Lung (tissue), 12 donors: ENCODE data around the gene DOK7. TPM values are rescaled to one million over a fixed set of nuclear protein-coding genes. Genes with fewer than 3 reads are reported as not detected.

ENCODE experiments used
- ATAC-seq: fragments of 200-7000 bp; cut with Tn5 transposase; one replicate; pipeline ENCODE4 v1.9.1; 2020; ENCODE audit warnings: moderate number of reproducible peaks; ENCODE audit not compliant: insufficient read depth, low FRiP score
- DNase-seq, 3 donors: peaks; one replicate each; pipeline ENCODE4 v3.0.0-alpha.2; 2013 to 2017
- H3K27ac ChIP-seq, 2 donors: one replicate each; pipeline ENCODE4 v1.5.1; 2013; ENCODE audit warnings: mild to moderate bottlenecking in 2 of 2, moderate library complexity in 2 of 2, control low read depth in 1 of 2, inconsistent platforms in 1 of 2, low read depth in 1 of 2, low read length in 1 of 2
- H3K27me3 ChIP-seq, 3 donors: one replicate each; pipeline ENCODE4 v1.5.1; 2013; ENCODE audit warnings: low read length in 2 of 3; ENCODE audit not compliant: control insufficient read depth in 3 of 3, insufficient read depth in 3 of 3
- H3K36me3 ChIP-seq, 4 donors: one replicate each; pipeline ENCODE4 v1.5.1; 2013; ENCODE audit warnings: low read length in 4 of 4, mild to moderate bottlenecking in 1 of 4, moderate library complexity in 1 of 4; ENCODE audit not compliant: control insufficient read depth in 4 of 4, insufficient read depth in 4 of 4
- H3K4me1 ChIP-seq, 5 donors: one replicate each; pipeline ENCODE4 v1.5.1; 2013; ENCODE audit warnings: low read length in 5 of 5, mild to moderate bottlenecking in 2 of 5, moderate library complexity in 1 of 5; ENCODE audit not compliant: control insufficient read depth in 5 of 5, insufficient read depth in 5 of 5
- H3K4me3 ChIP-seq: one replicate; pipeline ENCODE4 v1.5.1; 2013; ENCODE audit warnings: mild to moderate bottlenecking, control low read depth, moderate library complexity
- H3K9ac ChIP-seq, 2 donors: one replicate each; pipeline ENCODE4 v1.5.1; 2013; ENCODE audit warnings: low read length in 2 of 2, control low read depth in 1 of 2; ENCODE audit not compliant: insufficient read depth in 1 of 2
- H3K9me3 ChIP-seq, 4 donors: one replicate each; pipeline ENCODE4 v1.5.1; 2013; ENCODE audit warnings: low read length in 3 of 4, mild to moderate bottlenecking in 1 of 4, moderate library complexity in 1 of 4; ENCODE audit not compliant: control insufficient read depth in 4 of 4, insufficient read depth in 3 of 4
- CTCF ChIP-seq: IDR thresholded peaks from 2 replicates; pipeline ENCODE4 v1.5.1; 2012; ENCODE audit warnings: mild to moderate bottlenecking; ENCODE audit errors: control extremely low read depth, extremely low read depth
- WGBS, 2 donors: extraction: QIAGEN DNeasy Blood & Tissue Kit; methylation state at CpG; one replicate each; pipeline ENCODE4 v1.1.7; 2013; 5-methylcytosine and 5-hydroxymethylcytosine counted together
- polyA plus RNA-seq, 2 donors: library from polyadenylated mRNA; stranded (reverse); fragments of 200-250 nt; gene quantifications; one replicate each; pipeline ENCODE4 v1.2.1, GENCODE V29; 2013
- total RNA-seq, 2 donors: library from RNA; depleted of rRNA in 1 of 2; stranded (reverse); fragments of >200 nt in 1 of 2; gene quantifications; one replicate each; pipeline ENCODE4 v1.2.1, GENCODE V29; 2014 to 2021
- donor health status: control.
- donor health status: control.
- donor health status: Bipolar disorder and iron deficiency.
- donor health status: healthy.
- donor health status: DM: yes; HTN: yes; CAD: no.

DOK7 gene
- total and polyA plus RNA-seq, 4 donors, result 0.53 to 2.7 (median 1.4) TPM

DNA sequence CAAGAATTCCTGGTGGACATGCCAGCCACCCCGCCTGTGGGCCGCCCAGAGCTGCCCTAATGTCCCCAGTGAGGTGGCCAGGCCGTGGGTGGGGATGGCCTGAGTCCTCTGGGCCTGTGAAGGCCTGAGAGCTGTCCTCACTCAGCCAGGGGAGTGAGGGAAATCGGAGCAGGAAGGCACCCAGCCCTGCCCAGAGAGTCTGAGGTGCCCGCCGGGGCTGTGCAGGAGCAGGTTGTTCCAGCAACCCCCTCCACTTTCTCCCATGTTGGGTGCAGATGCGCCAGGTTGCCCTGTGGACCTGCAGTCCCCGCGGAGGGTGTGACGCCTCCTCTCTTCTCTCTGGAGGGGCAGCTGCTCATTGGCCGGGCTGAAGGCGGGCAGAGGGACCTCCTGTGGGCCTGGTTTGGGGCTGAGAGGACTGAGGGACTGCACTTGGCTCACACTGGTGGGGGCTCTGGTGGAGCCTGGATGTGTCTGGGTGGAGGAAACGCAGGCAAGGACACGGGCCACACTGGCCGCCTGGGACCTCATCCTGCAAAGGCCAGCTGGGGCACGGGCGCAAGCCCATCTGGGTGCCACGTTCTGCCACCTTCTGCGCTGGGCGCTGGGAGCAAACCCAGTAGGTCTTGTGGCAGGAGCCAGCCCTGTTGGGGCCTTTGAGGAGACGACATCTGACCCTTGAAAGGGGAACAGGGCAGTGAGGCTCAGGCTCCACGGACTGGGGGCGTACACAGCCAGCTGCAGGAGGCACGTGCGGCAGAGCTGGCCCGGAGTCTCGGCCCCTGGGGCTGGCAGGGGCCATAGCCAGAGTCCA is 14.0 kb downstream of the DOK7 start:
- no peak for DNase-seq
- no peaks in the 10 kb centered on the region for H3K36me3 ChIP-seq
- no peak for TF ChIP-seq CTCF
- H3K9me3 ChIP-seq, result no peaks in the 10 kb centered on the region
- H3K4me1 ChIP-seq, result peaks cover 0 to 7% (median 0%) of the 10 kb centered on the region in 5 donors
- no peak overlapping the region for H3K27ac ChIP-seq
- H3K9ac ChIP-seq, result no peak overlapping the region
- ATAC-seq, result no peak
- WGBS, 2 donors, result 90% methylated on average over 27 of the region's 27 CpGs
- no peak overlapping the region for H3K4me3 ChIP-seq
- H3K27me3 ChIP-seq, result no peaks in the 10 kb centered on the region

DNA sequence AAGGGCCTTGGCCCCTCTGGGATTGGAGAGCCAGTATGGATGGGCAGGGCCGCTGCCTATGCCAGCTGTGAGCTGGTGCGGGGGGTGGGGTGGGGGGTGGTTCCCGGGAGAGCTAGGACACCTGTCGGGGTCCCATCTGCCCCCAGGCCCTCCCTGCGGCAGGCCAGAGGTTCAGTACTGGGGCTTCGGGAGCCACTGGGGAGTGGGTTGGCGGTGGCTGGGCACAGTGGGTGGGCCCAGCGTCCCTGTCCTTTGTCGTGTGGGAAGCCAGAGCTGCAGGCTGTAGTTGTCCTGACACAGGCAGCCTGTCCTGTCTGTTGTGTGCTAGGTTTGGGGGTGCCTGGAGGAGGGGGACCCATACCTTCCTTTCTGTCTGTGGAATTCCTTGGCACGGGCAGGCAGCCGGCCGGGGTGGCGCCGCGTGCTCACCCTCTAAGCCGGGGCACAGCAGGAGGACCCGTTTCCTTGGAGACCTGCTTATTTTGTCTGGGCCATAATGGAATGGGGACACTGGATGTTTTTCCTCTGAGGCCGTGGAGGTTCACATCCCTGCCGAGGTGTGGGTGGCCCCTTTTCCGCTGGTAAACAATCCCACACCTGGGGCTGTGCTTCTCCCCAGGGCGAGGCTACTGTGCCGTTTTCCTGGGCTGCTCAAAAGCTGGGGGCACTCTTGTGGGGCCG is 14.8 kb downstream of the DOK7 start:
- Histone ChIP-seq H3K9ac (no peak overlapping the region), H3K36me3 (no peaks in the 10 kb centered on the region), H3K27ac (no peak overlapping the region), H3K27me3 (no peaks in the 10 kb centered on the region), H3K9me3 (no peaks in the 10 kb centered on the region), H3K4me3 (no peak overlapping the region), H3K4me1 (peaks cover 0 to 7% (median 0%) of the 10 kb centered on the region in 5 donors)
- WGBS, 2 donors, result 80 to 84% methylated on average over 23 of the region's 23 CpGs
- ATAC-seq (no peak), DNase-seq (no peak)
- no peak for TF ChIP-seq CTCF

DNA sequence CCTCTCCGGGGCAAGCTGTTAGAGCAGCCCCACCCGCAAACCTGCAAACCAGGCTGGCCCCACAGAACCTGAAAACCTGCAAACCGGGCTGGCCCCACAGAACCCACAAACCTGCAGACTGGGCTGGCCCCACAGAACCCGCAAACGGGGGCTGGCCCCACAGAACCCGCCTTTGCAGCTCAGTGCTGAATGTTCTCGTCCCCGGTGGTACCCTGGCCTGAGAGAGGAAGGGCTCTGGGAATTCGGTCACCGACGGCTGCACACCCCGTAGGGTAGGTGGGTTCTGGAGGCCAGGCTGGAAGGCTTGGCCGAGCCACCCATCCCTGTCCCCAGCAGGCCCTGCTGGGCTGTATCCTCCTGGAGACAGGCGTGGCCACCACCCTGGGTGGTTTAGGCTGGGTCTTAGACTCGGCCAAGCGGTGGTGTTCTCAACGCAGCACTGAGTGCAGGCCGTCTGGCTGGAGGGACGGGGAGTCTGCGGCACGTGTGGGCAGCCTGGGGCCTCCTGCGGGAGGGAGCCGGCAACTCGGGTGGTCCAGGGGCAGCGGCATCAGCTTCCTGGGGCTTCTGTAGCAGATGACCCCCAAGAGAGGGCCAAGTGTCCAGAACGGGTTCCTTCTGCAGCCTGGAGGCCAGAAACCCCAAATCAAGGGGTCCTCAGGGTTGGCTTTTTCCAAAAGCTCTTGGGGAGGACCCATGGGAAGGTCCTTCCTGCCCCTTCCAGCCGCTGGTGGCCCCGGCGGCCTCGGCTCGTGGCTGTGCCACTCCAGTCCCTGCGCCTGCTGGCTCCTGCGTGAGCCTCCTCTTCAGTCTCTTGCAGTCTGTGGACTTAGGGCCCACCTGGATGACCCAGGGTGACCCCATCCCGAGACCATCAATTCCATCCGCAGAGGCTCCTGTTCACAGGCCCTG is 15.6 kb downstream of the DOK7 start:
- Histone ChIP-seq H3K9ac (no peak overlapping the region), H3K4me1 (peaks cover 0 to 7% (median 0%) of the 10 kb centered on the region in 5 donors), H3K27ac (no peak overlapping the region), H3K36me3 (no peaks in the 10 kb centered on the region), H3K4me3 (no peak overlapping the region), H3K9me3 (no peaks in the 10 kb centered on the region), H3K27me3 (peaks cover 0 to 5% (median 0%) of the 10 kb centered on the region in 3 donors)
- no peak for DNase-seq
- 88 to 91% methylated on average over 35 of the region's 35 CpGs for WGBS, 2 donors
- no peak for TF ChIP-seq CTCF
- no peak for ATAC-seq
